Stimulated activated CD8-positive, alpha-beta memory T cell treated with anti-CD3 and anti-CD28 coated beads, Interleukin-15, amount 100 ng/mL, for 48 hours (primary cell): ENCODE data around the gene SBSN.
A peak's percentile ranks its signal among the peaks of the same experiment; 100 is the strongest.

Experiments used
- DNase-seq, 2 donors: peaks; one replicate each; pipeline ENCODE4 v3.0.0-alpha.2; 2020; ENCODE audit warnings: low read depth in 2 of 2

Gene SBSN

GRCh38 chr19:35528218-35529038 is at the start of gene SBSN:
SBSN (minus strand) TSS chr19:35528311; CDS start chr19:35528281, 30 bp downstream.
- DNase-seq: no peak

GRCh38 chr19:35571406-35571965 is 43.4 kb upstream of the SBSN start:
- no peak for DNase-seq

- no peak for DNase-seq
These were observed 41.2 kb upstream of the SBSN start for GRCh38 chr19:35569281-35569781.

GRCh38 chr19:35566738-35567137 is 38.6 kb upstream of the SBSN start:
- DNase-seq: no peak

GRCh38 chr19:35565016-35565856 is 37.1 kb upstream of the SBSN start:
- no peak for DNase-seq

- DNase-seq: no peak
These were observed 35.2 kb upstream of the SBSN start, which contains the start of gene ATP4A for GRCh38 chr19:35563207-35563829. ATP4A (minus strand) TSS chr19:35563658; CDS start chr19:35563629, 29 bp downstream.

- DNase-seq: no peak
These were observed 34.7 kb upstream of the SBSN start for GRCh38 chr19:35562776-35563175.

- DNase-seq: no peak
These were observed 34.2 kb upstream of the SBSN start for GRCh38 chr19:35562336-35562735.

- DNase-seq: no peak
These were observed 33.3 kb upstream of the SBSN start for GRCh38 chr19:35561436-35561835.

- DNase-seq: no peak
These were observed 32.6 kb upstream of the SBSN start for GRCh38 chr19:35560677-35561076.

GRCh38 chr19:35560271-35560670 is 32.2 kb upstream of the SBSN start:
- DNase-seq: no peak

- no peak for DNase-seq
These were observed 31.7 kb upstream of the SBSN start for GRCh38 chr19:35559781-35560180.

- no peak for DNase-seq
These were observed 31.2 kb upstream of the SBSN start for GRCh38 chr19:35559281-35559659.

GRCh38 chr19:35558400-35559280 is 30.5 kb upstream of the SBSN start:
- DNase-seq: no peak

- DNase-seq: peak; percentile 44 to 59
These were observed 29.7 kb upstream of the SBSN start for GRCh38 chr19:35557539-35558399.

- no peak for DNase-seq
These were observed 28.9 kb upstream of the SBSN start for GRCh38 chr19:35556846-35557538.

- no peak for DNase-seq
These were observed 28.0 kb upstream of the SBSN start for GRCh38 chr19:35556025-35556590.

- DNase-seq: no peak
These were observed 27.3 kb upstream of the SBSN start for GRCh38 chr19:35555301-35556005.
